Stimulated activated CD8-positive, alpha-beta memory T cell treated with anti-CD3 and anti-CD28 coated beads, Interleukin-12 subunit alpha, Interleukin-12 subunit beta, amount 100 ng/mL, for 24 hours (primary cell): ENCODE measurements around the gene ARHGAP40.

Experiments used
- DNase-seq: peaks from one replicate; pipeline ENCODE4 v3.0.0-alpha.2; 2020; ENCODE audit errors: extremely low read depth

The ARHGAP40 gene

GRCh38 chr20:38617830-38618196 is 16.2 kb downstream of the ARHGAP40 start:
- DNase-seq = no peak

GRCh38 chr20:38620441-38620840 is 18.8 kb downstream of the ARHGAP40 start:
- no peak for DNase-seq

- DNase-seq = no peak
Observed at GRCh38 chr20:38623061-38623460, 21.5 kb downstream of the ARHGAP40 start.

- DNase-seq = no peak
Observed at GRCh38 chr20:38624084-38624483, 22.5 kb downstream of the ARHGAP40 start.

GRCh38 chr20:38625896-38626295 is 24.3 kb downstream of the ARHGAP40 start:
- DNase-seq = no peak

GRCh38 chr20:38626921-38627659 is 25.5 kb downstream of the ARHGAP40 start:
- no peak for DNase-seq

GRCh38 chr20:38628580-38629470 is 27.2 kb downstream of the ARHGAP40 start:
- no peak for DNase-seq

GRCh38 chr20:38629979-38630378 is 28.4 kb downstream of the ARHGAP40 start:
- DNase-seq = no peak

- DNase-seq = no peak
Observed at GRCh38 chr20:38630727-38631126, 29.1 kb downstream of the ARHGAP40 start.

GRCh38 chr20:38631155-38632022 is 29.8 kb downstream of the ARHGAP40 start:
- DNase-seq = no peak

GRCh38 chr20:38633577-38634093 is 32.0 kb downstream of the ARHGAP40 start:
- no peak for DNase-seq

- DNase-seq = no peak
Observed at GRCh38 chr20:38635721-38636288, 34.2 kb downstream of the ARHGAP40 start.

- no peak for DNase-seq
Observed at GRCh38 chr20:38640521-38640920, 38.9 kb downstream of the ARHGAP40 start.

GRCh38 chr20:38642498-38642897 is 40.9 kb downstream of the ARHGAP40 start:
- DNase-seq = no peak

- no peak for DNase-seq
Observed at GRCh38 chr20:38644588-38645260, 43.1 kb downstream of the ARHGAP40 start.

- DNase-seq = no peak
Observed at GRCh38 chr20:38645351-38645750, 43.7 kb downstream of the ARHGAP40 start.

- DNase-seq = peak; percentile 70
Observed at GRCh38 chr20:38645980-38646858, 44.6 kb downstream of the ARHGAP40 start.

- no peak for DNase-seq
Observed at GRCh38 chr20:38649275-38649891, 47.8 kb downstream of the ARHGAP40 start.

GRCh38 chr20:38650010-38650409 is 48.4 kb downstream of the ARHGAP40 start:
- no peak for DNase-seq
